HCT116 (cell line): ENCODE results near the gene TMEM184A. TPM values are rescaled to one million over a fixed set of nuclear protein-coding genes. Genes with fewer than 3 reads are reported as not detected.
A peak's percentile ranks its signal among the peaks of the same experiment; 100 is the strongest.

ENCODE experiments used
- ATAC-seq: fragments of 200-7000 bp; cut with Tn5 transposase; 2 replicates; pipeline ENCODE4 v1.9.1; 2020; ENCODE audit warnings: mild to moderate bottlenecking, moderate library complexity
- BruUV-seq: library from RNA; stranded (reverse); fragments of 400-500 nt; replicated peaks from 2 replicates; lab custom pipeline; 2021; lab: Mats Ljungman, UMichigan
- CTCF ChIA-PET: fragments of 300-600 bp; sonication (Branson Sonifier 250); formaldehyde crosslinking; loops from one replicate; lab custom pipeline; 2021; ENCODE audit warnings: antibody characterized with exemption; lab: Charles Lee
- POLR2A ChIA-PET: fragments of 300-600, 350-600 bp; sonication (Branson Sonifier 250); formaldehyde crosslinking; loops from one replicate; lab custom pipeline; 2021; ENCODE audit warnings: antibody characterized with exemption; lab: Charles Lee
- RAD21 ChIA-PET, 2 experiments: fragments of 300-600 bp; sonication (Branson Sonifier 250); formaldehyde crosslinking; loops; one replicate each; lab custom pipeline; 2023; ENCODE audit warnings: low total read pairs in 2 of 2; ENCODE audit not compliant: uncharacterized antibody in 2 of 2, unreplicated experiment in 2 of 2, low non-redundant PET in 1 of 2; lab: Charles Lee
- DNase-seq: peaks from one replicate; pipeline ENCODE4 v3.0.0-alpha.2; 2010; ENCODE audit warnings: low read depth, low spot score
- H2AFZ ChIP-seq: fragments of 200-600 bp; shearing (Covaris generic), sonication (generic); 2 replicates; pipeline ENCODE4 v1.6.1; 2017; ENCODE audit warnings: low read depth, mixed run types, mixed read lengths, antibody characterized with exemption, low read length; ENCODE audit not compliant: poor library complexity, severe bottlenecking
- H3K27ac ChIP-seq: 2 replicates; pipeline ENCODE4 v1.5.1; 2012; ENCODE audit warnings: low read depth, low read length
- H3K27me3 ChIP-seq: fragments of 200-600 bp; sonication (generic); 2 replicates; pipeline ENCODE4 v1.6.1; 2016; ENCODE audit warnings: mixed run types, low read length, mixed read lengths; ENCODE audit not compliant: insufficient read depth
- H3K36me3 ChIP-seq, 2 experiments: fragments of 200-500 bp in 1 of 2; fragments of 200-600 bp in 1 of 2; sonication (Bioruptor generic) in 1 of 2; sonication (generic) in 1 of 2; 2 replicates each; pipeline versions ENCODE4 v1.5.1 to v1.6.1; 2014 to 2016; ENCODE audit warnings: low read length in 2 of 2, inconsistent platforms in 1 of 2, mixed read lengths in 1 of 2, mixed run types in 1 of 2; ENCODE audit not compliant: insufficient read depth in 2 of 2, control insufficient read depth in 1 of 2
- H3K4me1 ChIP-seq, 2 experiments: fragments of 200-600 bp in 1 of 2; sonication (generic) in 1 of 2; 2 replicates each; pipeline versions ENCODE4 v1.5.1 to v1.6.1; 2012 to 2017; ENCODE audit warnings: low read length in 2 of 2, inconsistent platforms in 1 of 2, mild to moderate bottlenecking in 1 of 2, mixed read lengths in 1 of 2, mixed run types in 1 of 2, moderate library complexity in 1 of 2; ENCODE audit not compliant: insufficient read depth in 2 of 2, control insufficient read depth in 1 of 2
- H3K4me2 ChIP-seq: fragments of 200-600 bp; sonication (generic); 2 replicates; pipeline ENCODE4 v1.6.1; 2017; ENCODE audit warnings: mixed run types, low read length, mixed read lengths
- H3K4me3 ChIP-seq, 2 experiments: fragments of 200-600 bp in 1 of 2; sonication (generic) in 1 of 2; replicated peaks in 1 of 2; 2 replicates each; pipeline ENCODE4 v1.5.1; 2011 to 2016; ENCODE audit warnings: low read length in 2 of 2, control low read depth in 1 of 2, low read depth in 1 of 2, mild to moderate bottlenecking in 1 of 2, mixed read lengths in 1 of 2, mixed run types in 1 of 2
- H3K79me2 ChIP-seq: fragments of 200-600 bp; sonication (generic); 2 replicates; pipeline ENCODE4 v1.6.1; 2017; ENCODE audit warnings: mild to moderate bottlenecking, mixed run types, low read length, moderate library complexity, mixed read lengths; ENCODE audit not compliant: insufficient read depth
- H3K9ac ChIP-seq: fragments of 200-600 bp; sonication (generic); 2 replicates; pipeline ENCODE4 v1.6.1; 2016; ENCODE audit warnings: low read length, mixed read lengths
- H3K9me2 ChIP-seq: fragments of 200-600 bp; sonication (generic), shearing (Covaris generic); 2 replicates; pipeline ENCODE4 v1.6.1; 2017; ENCODE audit warnings: mixed run types, mild to moderate bottlenecking, moderate library complexity; ENCODE audit not compliant: insufficient read depth
- H3K9me3 ChIP-seq, 2 experiments: fragments of 200-500 bp in 1 of 2; fragments of 200-600 bp in 1 of 2; sonication (Bioruptor generic) in 1 of 2; sonication (generic) in 1 of 2; 2 replicates each; pipeline ENCODE4 v1.6.1; 2014 to 2017; ENCODE audit warnings: low read length in 2 of 2, mixed read lengths in 2 of 2, inconsistent platforms in 1 of 2, low read depth in 1 of 2, mild to moderate bottlenecking in 1 of 2, mixed run types in 1 of 2, moderate library complexity in 1 of 2; ENCODE audit not compliant: control insufficient read depth in 1 of 2, insufficient read depth in 1 of 2
- H4K20me1 ChIP-seq: fragments of 200-600 bp; sonication (generic), shearing (Covaris generic); 2 replicates; pipeline ENCODE4 v1.6.1; 2017; ENCODE audit warnings: mixed run types, mild to moderate bottlenecking, moderate library complexity; ENCODE audit not compliant: insufficient read depth
- ATF3 ChIP-seq: IDR thresholded peaks from 2 replicates; pipeline ENCODE4 v1.6.1; 2012
- CBX3 ChIP-seq: IDR thresholded peaks from 2 replicates; pipeline ENCODE4 v1.6.1; 2012; ENCODE audit warnings: low read depth
- EGR1 ChIP-seq: IDR thresholded peaks from 2 replicates; pipeline ENCODE4 v1.6.1; 2012; ENCODE audit warnings: low read depth
- EZH2phosphoT487 ChIP-seq: fragments of 200-600 bp; IDR thresholded peaks from 2 replicates; pipeline ENCODE4 v1.6.1; 2018; ENCODE audit warnings: antibody characterized with exemption, borderline replicate concordance
- POLR2A ChIP-seq: IDR thresholded peaks from 2 replicates; pipeline ENCODE4 v1.7.0; 2011; ENCODE audit warnings: borderline replicate concordance; ENCODE audit not compliant: insufficient read depth, insufficient read length; ENCODE audit errors: extremely low read depth
- POLR2AphosphoS5 ChIP-seq: IDR thresholded peaks from 2 replicates; pipeline ENCODE4 v1.6.1; 2011; ENCODE audit warnings: mild to moderate bottlenecking, low read depth, low read length, moderate library complexity
- REST ChIP-seq: IDR thresholded peaks from 2 replicates; pipeline ENCODE4 v1.6.1; 2012; ENCODE audit warnings: low read depth
- SIN3A ChIP-seq: IDR thresholded peaks from 2 replicates; pipeline ENCODE4 v1.6.1; 2012; ENCODE audit warnings: low read depth
- SP1 ChIP-seq: IDR thresholded peaks from 2 replicates; pipeline ENCODE4 v1.6.1; 2012; ENCODE audit warnings: low read depth
- YY1 ChIP-seq: IDR thresholded peaks from 2 replicates; pipeline ENCODE4 v1.6.1; 2011; ENCODE audit warnings: low read length, low read depth, moderate library complexity, mild to moderate bottlenecking; ENCODE audit not compliant: insufficient replicate concordance; ENCODE audit errors: extremely low read depth
- intact Hi-C: fragments of 100-400 bp; cut with micrococcal nuclease; formaldehyde crosslinking; loops from 2 replicates; pipeline ENCODE4 v1.10.0; 2022
- total RNA-seq: library from RNA; stranded (reverse); gene quantifications from one replicate; pipeline ENCODE4 v1.2.1, GENCODE V29; 2021; ENCODE audit not compliant: unreplicated experiment

The TMEM184A gene
- total RNA-seq, 1 experiment from 2014 or later: 34.8 TPM

- Histone ChIP-seq H3K36me3 (no peaks in the 10 kb centered on the region), H3K4me1 (peaks cover 34 to 66% of the 10 kb centered on the region in 2 experiments), H3K27me3 (no peaks in the 10 kb centered on the region), H3K9ac (no peak overlapping the region), H4K20me1 (no peaks in the 10 kb centered on the region), H3K79me2 (peaks cover 3% of the 10 kb centered on the region; the same call in 1 of the 2 replicates), H3K4me3 (no peak overlapping the region), H3K9me3 (no peaks in the 10 kb centered on the region), H3K4me2 (no peak overlapping the region), H3K9me2 (no peaks in the 10 kb centered on the region), H3K27ac (peak overlapping the region; percentile 5; the same call in 1 of the 2 replicates)
- ATAC-seq: no peak
- no TSS peak for BruUV-seq
- intact Hi-C loops: no loop called here
- no peak for DNase-seq
- POLR2A ChIA-PET: no interaction called here
- CTCF ChIA-PET: interaction anchor here (1.6 kb wide), 1 partner anchor 367 kb away, joined by 5 read pairs; no protein-coding TSS in a partner anchor
- no peak for TF ChIP-seq ATF3
- TF ChIP-seq EGR1: no peak
- TF ChIP-seq EZH2phosphoT487: no peak
- no peak for TF ChIP-seq SP1
- TF ChIP-seq SIN3A: no peak
- no peak for TF ChIP-seq POLR2A
- no peak for TF ChIP-seq POLR2AphosphoS5
- no peak for TF ChIP-seq CBX3
- TF ChIP-seq REST: no peak
- TF ChIP-seq YY1: no peak
- TF ChIP-seq, all 23 proteins: peak for 0
- no peak overlapping the region for H2AFZ ChIP-seq
- RAD21 ChIA-PET: no interaction called here
Measured at GRCh38 chr7:1559626-1560590, 3.9 kb upstream of the TMEM184A start.
